Aorta (tissue), 5 donors: ENCODE data around the gene MAD1L1. TPM values are rescaled to one million over a fixed set of nuclear protein-coding genes. Genes with fewer than 3 reads are reported as not detected.

Experiments used
- ATAC-seq: fragments of 200-7000 bp; cut with Tn5 transposase; one replicate; pipeline ENCODE4 v1.9.1; 2022; ENCODE audit warnings: moderate library complexity; ENCODE audit not compliant: low FRiP score
- DNase-seq, 2 donors: peaks; one replicate each; pipeline ENCODE4 v3.0.0-alpha.2; 2020
- H3K27ac ChIP-seq, 2 donors: one replicate each; pipeline ENCODE4 v1.5.1; 2013; ENCODE audit warnings: low read length in 2 of 2, mild to moderate bottlenecking in 2 of 2, moderate library complexity in 2 of 2, control low read depth in 1 of 2, inconsistent platforms in 1 of 2, low read depth in 1 of 2
- H3K27me3 ChIP-seq, 2 donors: one replicate each; pipeline ENCODE4 v1.6.1; 2013; ENCODE audit warnings: control low read depth in 1 of 2, low read length in 1 of 2, mild to moderate bottlenecking in 1 of 2, moderate library complexity in 1 of 2; ENCODE audit not compliant: insufficient read depth in 2 of 2, control insufficient read depth in 1 of 2
- H3K36me3 ChIP-seq, 2 donors: one replicate each; pipeline ENCODE4 v1.6.1; 2013; ENCODE audit warnings: control low read depth in 1 of 2, low read length in 1 of 2, mild to moderate bottlenecking in 1 of 2; ENCODE audit not compliant: insufficient read depth in 2 of 2, control insufficient read depth in 1 of 2
- H3K4me1 ChIP-seq, 2 donors: one replicate each; pipeline ENCODE4 v1.6.1; 2013; ENCODE audit warnings: low read length in 2 of 2, control low read depth in 1 of 2, mild to moderate bottlenecking in 1 of 2, moderate library complexity in 1 of 2; ENCODE audit not compliant: insufficient read depth in 2 of 2, control insufficient read depth in 1 of 2
- H3K4me3 ChIP-seq, 2 donors: one replicate each; pipeline ENCODE4 v1.5.1; 2013; ENCODE audit warnings: low read length in 2 of 2, control low read depth in 1 of 2, mild to moderate bottlenecking in 1 of 2
- H3K9me3 ChIP-seq: one replicate; pipeline ENCODE4 v1.6.1; 2013; ENCODE audit warnings: mild to moderate bottlenecking, low read length; ENCODE audit not compliant: control insufficient read depth
- WGBS, 2 donors: extraction: QIAGEN DNeasy Blood & Tissue Kit; methylation state at CpG; one replicate each; pipeline ENCODE4 v1.1.7; 2013; 5-methylcytosine and 5-hydroxymethylcytosine counted together
- intact Hi-C, 2 donors: fragments of 100-400 bp; cut with DNase I; formaldehyde crosslinking; loops; one replicate each; pipeline versions ENCODE4 v1.14.2 to v1.15.0; 2022
- polyA plus RNA-seq, 2 donors: library from polyadenylated mRNA; stranded (reverse); fragments of 200-250 nt; gene quantifications; one replicate each; pipeline ENCODE4 v1.2.3, GENCODE V29; 2013
- total RNA-seq, 2 donors: library from RNA; stranded (reverse); fragmentation: NEBNext Ultra II Directional; extraction: Animal tissue kit (Norgen Biotek cat#: 25700); gene quantifications; one replicate each; pipeline ENCODE4 v1.2.1, GENCODE V29; 2021
- donor health status: healthy with polysubstance abuse.
- donor health status: Bipolar disorder and iron deficiency.
- donor health status: DM: no; HTN: no; CAD: no.
- donor health status: DM: no; HTN: no; CAD: no.
- donor health status: DM: yes; HTN: yes; CAD: no.

The MAD1L1 gene
- total and polyA plus RNA-seq, 4 donors: 14.8 to 35.8 (median 20.2) TPM

DNA sequence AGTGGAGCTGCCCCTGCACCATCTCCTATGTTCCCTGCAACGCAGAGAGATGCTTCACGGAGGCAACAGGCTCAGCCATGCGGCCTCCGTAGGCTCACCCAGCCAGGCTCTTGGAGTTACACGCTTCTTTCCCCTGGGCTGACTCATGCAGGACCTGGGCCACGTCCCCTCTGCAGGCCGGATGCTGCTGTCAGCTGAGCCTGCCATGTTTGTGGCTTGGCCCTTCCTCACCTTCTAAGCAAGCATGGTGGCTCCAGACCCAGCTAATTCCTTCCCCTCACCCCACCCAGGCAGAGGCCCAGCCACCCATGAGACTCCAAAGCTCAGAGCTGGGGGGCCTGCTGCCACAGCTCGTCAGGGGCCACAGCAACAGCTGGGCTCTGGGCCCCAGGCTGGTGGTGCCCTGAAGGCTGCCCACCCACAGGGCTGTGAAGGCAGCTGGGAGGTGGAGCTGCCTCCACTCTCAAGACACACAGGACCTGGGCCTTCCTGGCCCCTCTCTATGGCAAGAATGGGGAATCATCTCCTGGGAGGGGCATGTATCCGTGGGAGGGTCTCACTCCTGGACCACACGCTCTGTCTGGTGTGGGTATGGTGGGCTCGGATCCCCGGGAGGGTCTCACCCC lies 343.1 kb downstream of the MAD1L1 start:
- intact Hi-C loops: no loop called here
- H3K27me3 ChIP-seq: no peaks in the 10 kb centered on the region
- no peaks in the 10 kb centered on the region for H3K4me1 ChIP-seq
- H3K9me3 ChIP-seq: no peaks in the 10 kb centered on the region
- DNase-seq (no peak), ATAC-seq (no peak)
- H3K36me3 ChIP-seq: no peaks in the 10 kb centered on the region
- H3K27ac ChIP-seq: no peak overlapping the region
- WGBS, 2 donors: 89 to 94% methylated on average over 12 of the region's 12 CpGs
- no peak overlapping the region for H3K4me3 ChIP-seq

DNA sequence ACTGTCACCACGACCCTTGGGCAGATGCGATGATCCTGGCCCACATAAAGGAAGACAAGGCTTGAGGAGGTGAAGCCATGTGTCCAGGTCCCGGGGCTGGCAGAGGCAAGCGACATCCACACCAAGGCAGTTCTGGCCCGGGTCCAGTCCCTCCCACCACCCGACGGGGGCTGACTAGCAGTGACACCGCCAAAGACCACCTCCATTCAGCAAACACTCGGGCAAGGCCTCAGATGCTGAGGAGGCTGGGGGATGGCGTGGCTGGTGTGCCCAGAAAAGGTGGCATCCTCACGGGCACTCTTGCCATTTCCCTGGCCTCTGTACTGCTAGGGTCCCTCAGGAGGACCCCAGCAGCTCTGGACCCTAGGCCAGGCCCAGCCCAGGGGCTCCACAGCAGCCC lies 343.7 kb downstream of the MAD1L1 start:
- 89 to 92% methylated on average over 11 of the region's 11 CpGs for WGBS, 2 donors
- H3K4me3 ChIP-seq: no peak overlapping the region
- no peak overlapping the region for H3K27ac ChIP-seq
- no peaks in the 10 kb centered on the region for H3K4me1 ChIP-seq
- ATAC-seq (no peak), DNase-seq (no peak)
- intact Hi-C loops: no loop called here
- no peaks in the 10 kb centered on the region for H3K9me3 ChIP-seq
- no peaks in the 10 kb centered on the region for H3K36me3 ChIP-seq
- no peaks in the 10 kb centered on the region for H3K27me3 ChIP-seq

DNA sequence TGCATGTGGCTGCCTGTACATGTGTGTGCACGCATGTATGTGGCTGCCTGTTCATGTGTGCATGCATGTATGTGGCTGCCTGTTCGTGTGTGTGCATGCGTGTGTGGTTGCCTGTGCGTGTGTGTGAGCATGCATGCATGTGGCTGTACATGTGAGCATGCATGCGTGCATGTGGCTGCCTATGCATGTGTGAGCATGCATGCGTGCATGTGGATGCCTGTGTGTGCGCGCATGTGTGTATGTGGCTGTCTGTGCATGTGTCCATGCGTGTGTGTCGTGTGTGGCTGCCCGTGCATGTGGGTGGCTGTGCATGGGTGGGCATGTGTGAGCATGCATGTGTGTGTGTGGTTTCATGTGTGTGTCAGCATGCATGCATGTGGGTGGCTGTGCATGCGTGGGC lies 344.3 kb downstream of the MAD1L1 start:
- whole genome bisulfite sequencing, 2 donors: 87 to 98% methylated on average over 12 of the region's 12 CpGs
- H3K4me3 ChIP-seq: no peak overlapping the region
- no peaks in the 10 kb centered on the region for H3K36me3 ChIP-seq
- H3K27me3 ChIP-seq: no peaks in the 10 kb centered on the region
- ATAC-seq (no peak), DNase-seq (no peak)
- no peaks in the 10 kb centered on the region for H3K9me3 ChIP-seq
- H3K27ac ChIP-seq: no peak overlapping the region
- intact Hi-C loops: no loop called here
- no peaks in the 10 kb centered on the region for H3K4me1 ChIP-seq

DNA sequence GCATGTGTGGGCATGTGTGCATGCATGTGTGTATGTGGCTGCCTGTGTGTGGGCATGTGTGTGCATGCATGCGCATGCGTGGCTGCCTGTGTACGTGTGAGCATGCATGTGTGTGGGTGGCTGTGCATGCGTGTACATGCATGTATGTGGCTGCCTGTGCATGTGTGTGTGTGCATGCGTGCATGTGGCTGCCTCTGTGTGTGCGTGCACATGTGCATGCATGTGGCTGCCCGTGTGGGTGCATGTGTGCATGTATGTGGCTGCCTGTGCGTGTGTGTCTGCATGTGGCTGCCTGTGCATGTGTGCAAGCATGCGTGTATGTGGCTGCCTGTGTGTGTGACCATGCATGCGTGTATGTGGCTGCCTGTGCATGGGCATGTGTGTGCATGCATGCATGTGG lies 345.5 kb downstream of the MAD1L1 start:
- H3K36me3 ChIP-seq: no peaks in the 10 kb centered on the region
- WGBS, 2 donors: 88 to 97% methylated on average over 10 of the region's 10 CpGs
- ATAC-seq (no peak), DNase-seq (no peak)
- no peaks in the 10 kb centered on the region for H3K27me3 ChIP-seq
- no peaks in the 10 kb centered on the region for H3K9me3 ChIP-seq
- H3K4me3 ChIP-seq: no peak overlapping the region
- H3K27ac ChIP-seq: no peak overlapping the region
- intact Hi-C loops: no loop called here
- H3K4me1 ChIP-seq: no peaks in the 10 kb centered on the region

DNA sequence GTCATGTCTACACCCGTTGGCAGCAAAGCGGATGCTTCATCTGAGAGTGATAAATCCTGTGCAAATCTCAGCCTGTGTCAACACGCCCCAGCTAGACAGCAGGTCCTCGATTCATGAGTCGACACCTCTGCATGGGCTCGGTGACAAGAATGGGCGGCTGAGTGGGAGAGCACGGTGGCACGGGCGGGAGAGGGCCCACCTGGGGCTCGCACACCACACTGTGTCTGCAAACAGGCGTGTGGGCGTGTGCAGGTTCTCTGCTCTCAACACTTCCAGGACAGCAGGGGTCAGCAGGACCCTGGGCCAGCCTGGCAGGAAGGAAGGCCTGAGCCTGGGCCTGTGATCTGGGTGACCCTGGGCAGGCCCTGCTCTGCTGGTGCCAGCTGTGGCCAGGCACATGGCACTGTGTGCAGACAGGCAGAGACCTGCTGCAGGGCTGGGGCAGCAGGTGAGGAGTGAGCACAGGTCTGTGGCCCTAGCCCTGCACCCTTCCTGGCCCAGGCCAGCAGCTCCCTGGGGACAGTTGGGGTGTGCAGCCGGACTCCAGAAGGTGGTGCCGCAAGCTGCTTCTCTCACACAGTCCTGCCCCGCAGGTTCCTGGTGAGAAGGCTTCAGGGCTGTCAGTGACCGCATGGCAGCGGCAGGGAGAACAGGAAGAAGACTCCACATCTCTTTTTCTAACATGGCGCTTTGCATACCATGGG lies 346.2 kb downstream of the MAD1L1 start:
- Histone ChIP-seq H3K4me3 (no peak overlapping the region), H3K36me3 (no peaks in the 10 kb centered on the region), H3K4me1 (no peaks in the 10 kb centered on the region), H3K27ac (no peak overlapping the region), H3K9me3 (no peaks in the 10 kb centered on the region), H3K27me3 (no peaks in the 10 kb centered on the region)
- intact Hi-C loops: no loop called here
- DNase-seq (no peak), ATAC-seq (no peak)
- WGBS, 2 donors: 90 to 95% methylated on average over 19 of the region's 19 CpGs

DNA sequence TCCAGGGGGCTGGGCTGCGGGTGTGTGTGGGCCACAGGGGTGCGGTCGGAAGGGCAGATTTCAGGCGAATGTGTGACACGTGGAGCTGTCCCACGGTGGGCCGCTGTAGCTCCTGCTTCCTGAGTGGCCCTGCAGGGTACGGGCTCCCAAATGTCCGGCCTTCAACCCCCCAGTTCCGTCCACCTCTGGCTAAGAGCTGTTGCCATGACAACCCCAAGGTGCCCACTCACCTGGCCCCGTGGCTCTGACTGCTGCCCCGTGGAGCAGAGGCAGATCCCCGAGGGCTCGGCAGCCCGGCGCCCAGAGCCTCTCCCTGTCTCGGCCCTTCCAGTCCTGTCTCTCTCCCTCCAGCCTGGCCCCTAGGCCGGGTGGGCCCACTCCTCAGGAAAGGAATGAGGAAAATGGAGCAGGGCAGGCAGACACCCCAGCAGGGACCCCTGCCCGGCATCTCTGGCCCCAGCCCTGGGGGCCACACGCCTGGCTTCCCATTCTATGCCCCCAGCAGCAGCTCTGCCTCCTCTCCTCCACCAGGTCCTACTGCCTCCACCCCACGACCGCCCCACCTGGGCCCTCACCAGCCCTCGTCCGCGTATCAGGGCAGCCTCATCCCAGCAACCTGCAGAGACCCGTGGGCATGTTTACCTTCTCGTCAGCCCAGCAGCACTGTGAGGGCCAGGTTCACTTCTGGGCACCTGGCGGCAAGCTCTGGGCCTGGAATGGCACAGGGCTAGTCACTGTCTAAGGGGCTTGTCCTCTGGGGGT lies 347.1 kb downstream of the MAD1L1 start:
- no peak overlapping the region for H3K27ac ChIP-seq
- 90 to 92% methylated on average over 27 to 28 of the region's 28 CpGs for WGBS, 2 donors
- DNase-seq: no peak
- no peak overlapping the region for H3K4me3 ChIP-seq
- intact Hi-C loops: no loop called here
- ATAC-seq: no peak
- H3K9me3 ChIP-seq: no peaks in the 10 kb centered on the region
- H3K36me3 ChIP-seq: no peaks in the 10 kb centered on the region
- no peaks in the 10 kb centered on the region for H3K27me3 ChIP-seq
- H3K4me1 ChIP-seq: no peaks in the 10 kb centered on the region

DNA sequence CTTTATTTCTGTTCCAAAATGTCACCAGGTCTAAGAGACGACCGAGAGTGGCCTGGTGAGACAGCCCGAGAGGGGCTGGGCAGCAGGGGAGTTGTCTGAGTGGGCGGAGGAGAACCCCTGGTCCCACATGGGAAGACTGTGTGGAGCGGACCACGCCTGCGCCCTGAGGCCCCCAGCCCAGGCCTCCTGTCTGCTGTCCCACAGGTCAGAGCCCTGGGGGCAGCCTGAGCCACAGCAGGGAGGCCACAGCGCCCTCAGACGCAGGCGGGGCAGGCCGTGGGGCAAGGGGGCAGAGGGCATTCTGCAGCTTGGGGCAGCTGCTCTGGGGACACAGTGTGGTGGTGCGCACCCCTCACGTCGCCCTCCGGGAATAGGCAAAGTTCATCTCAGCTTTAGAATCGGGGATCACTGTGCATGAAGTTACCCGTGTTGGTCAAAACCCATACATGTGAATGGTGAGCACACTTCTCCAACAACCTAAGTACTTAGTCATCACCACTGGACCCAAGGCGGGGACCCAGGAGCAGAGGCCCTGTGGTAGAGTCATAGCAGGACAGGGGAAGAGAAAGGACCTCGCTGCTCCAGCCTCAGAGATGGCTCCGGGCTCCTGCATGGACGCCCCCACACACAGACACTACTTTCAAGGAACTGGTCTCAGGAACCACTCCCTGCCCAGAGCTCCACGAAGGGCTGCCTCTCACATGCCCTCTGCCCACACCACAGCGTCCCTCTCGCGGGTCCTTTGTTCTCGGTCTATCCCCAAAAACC lies 348.0 kb downstream of the MAD1L1 start:
- Histone ChIP-seq H3K36me3 (no peaks in the 10 kb centered on the region), H3K4me3 (no peak overlapping the region), H3K27ac (no peak overlapping the region), H3K9me3 (no peaks in the 10 kb centered on the region), H3K27me3 (no peaks in the 10 kb centered on the region), H3K4me1 (no peaks in the 10 kb centered on the region)
- intact Hi-C loops: no loop called here
- 94 to 97% methylated on average over 26 of the region's 26 CpGs for WGBS, 2 donors
- DNase-seq (no peak), ATAC-seq (no peak)

DNA sequence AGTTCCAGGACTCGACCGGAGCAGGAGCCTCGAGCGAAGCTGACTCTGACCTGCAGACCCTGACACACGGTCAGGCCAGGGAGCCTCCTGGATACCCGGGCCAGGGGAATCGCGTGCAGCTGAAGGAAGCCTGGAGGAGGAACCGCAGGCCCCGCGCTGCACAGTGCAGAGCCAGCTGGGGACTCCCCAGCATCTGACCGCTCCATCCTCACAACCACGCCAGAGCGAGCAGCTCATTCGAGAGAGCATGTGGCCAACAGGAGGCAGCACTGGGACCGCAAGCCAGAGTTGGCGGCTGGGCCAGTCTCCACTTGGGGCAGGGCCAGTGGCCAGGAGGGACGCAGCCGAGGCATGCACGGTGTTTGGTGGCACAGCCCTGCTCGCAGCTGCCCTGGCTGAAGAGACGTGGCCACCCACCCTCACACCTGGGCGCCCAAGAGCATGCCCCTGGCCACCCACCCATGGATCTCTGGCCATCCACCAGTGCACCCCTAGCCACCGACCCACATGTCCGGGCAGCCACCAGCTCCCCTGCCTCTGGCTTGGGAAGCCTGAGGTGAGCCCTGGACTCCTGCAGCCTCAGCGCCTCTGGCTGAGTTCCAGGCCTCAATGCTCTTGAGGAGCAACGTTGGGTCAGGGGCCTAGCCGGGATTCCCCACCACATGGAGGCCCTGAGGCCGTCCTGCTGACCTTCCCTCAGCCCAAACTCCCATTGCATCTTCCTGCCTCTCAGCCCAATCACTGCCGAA lies 348.7 kb downstream of the MAD1L1 start:
- DNase-seq (no peak), ATAC-seq (no peak)
- H3K9me3 ChIP-seq: no peaks in the 10 kb centered on the region
- no peak overlapping the region for H3K4me3 ChIP-seq
- no peak overlapping the region for H3K27ac ChIP-seq
- WGBS, 2 donors: 88% methylated on average over 30 of the region's 30 CpGs
- H3K27me3 ChIP-seq: no peaks in the 10 kb centered on the region
- H3K4me1 ChIP-seq: no peaks in the 10 kb centered on the region
- intact Hi-C loops: no loop called here
- H3K36me3 ChIP-seq: no peaks in the 10 kb centered on the region
